K562 (cell line): Measurements from ENCODE around the gene PLPP6. TPM values are rescaled to one million over a fixed set of nuclear protein-coding genes. Genes with fewer than 3 reads are reported as not detected.

ENCODE experiments used
- BHLHE40 ChIP-seq: IDR thresholded peaks from 2 replicates; pipeline ENCODE4 v1.6.1; 2011; ENCODE audit warnings: low read length, improper control_type of control experiment
- CEBPB ChIP-seq: fragments of 450-650 bp; IDR thresholded peaks from 2 replicates; pipeline ENCODE4 v1.6.1; 2016; ENCODE audit warnings: missing genetic modification characterization, missing compliant biosample characterization
- EGR1 ChIP-seq: fragments of 450-650 bp; conservative IDR thresholded peaks from 2 replicates; pipeline ENCODE4 v1.6.1; 2017; ENCODE audit warnings: mild to moderate bottlenecking
- EP300 ChIP-seq: IDR thresholded peaks from 2 replicates; pipeline ENCODE4 v1.6.1; 2012; ENCODE audit warnings: low read length, improper control_type of control experiment
- LARP7 ChIP-seq: fragments of 450-650 bp; IDR thresholded peaks from 2 replicates; pipeline ENCODE4 v1.6.1; 2016
- MEIS2 ChIP-seq: fragments of 450-650 bp; IDR thresholded peaks from 2 replicates; pipeline ENCODE4 v1.6.1; 2014; ENCODE audit warnings: mild to moderate bottlenecking; ENCODE audit not compliant: partially characterized antibody
- MYBL2 ChIP-seq, 2 experiments: fragments of 450-650 bp in 1 of 2; sonication (generic) in 1 of 2; formaldehyde crosslinking in 1 of 2; IDR thresholded peaks; 2 replicates each; pipeline versions ENCODE4 v1.6.1 to v1.8.1; 2017 to 2022; ENCODE audit warnings: borderline replicate concordance in 1 of 2, inconsistent platforms in 1 of 2, low read depth in 1 of 2, mild to moderate bottlenecking in 1 of 2, missing genetic modification reagents in 1 of 2, moderate library complexity in 1 of 2
- PCBP2 ChIP-seq: fragments of 200-400 bp; formaldehyde crosslinking; IDR thresholded peaks from 2 replicates; pipeline ENCODE4 v1.6.1; 2018; ENCODE audit warnings: low read length, low read depth, mild to moderate bottlenecking, moderate library complexity; ENCODE audit not compliant: poor library complexity, severe bottlenecking
- PKNOX1 ChIP-seq: fragments of 450-650 bp; IDR thresholded peaks from 2 replicates; pipeline ENCODE4 v1.6.1; 2016
- SAFB ChIP-seq: fragments of 200-400 bp; formaldehyde crosslinking; IDR thresholded peaks from 2 replicates; pipeline ENCODE4 v1.6.1; 2017; ENCODE audit warnings: low read depth, low read length, borderline replicate concordance
- SMARCA4 ChIP-seq: fragments of 450-650 bp; IDR thresholded peaks from 2 replicates; pipeline ENCODE4 v1.6.1; 2016
- TRIM24 ChIP-seq, 2 experiments: fragments of 450-650 bp; IDR thresholded peaks; 2 replicates each; pipeline ENCODE4 v1.6.1; 2016
- ZNF316 ChIP-seq: fragments of 450-650 bp; IDR thresholded peaks from 2 replicates; pipeline ENCODE4 v1.6.1; 2016
- polyA plus RNA-seq, 8 experiments: library from polyadenylated mRNA; depleted of rRNA in 4 of 8; stranded (reverse) in 5 of 8; unstranded in 3 of 8; fragments of >200 nt; fragmentation: Nextera tagmentation in 2 of 8; fragmentation: Illumina TruSeq in 1 of 8; extraction: Ambion mirVana in 2 of 8; extraction: Trizol in 1 of 8; gene quantifications; 2 replicates each; pipeline versions ENCODE4 v1.2.1 to v1.2.3, GENCODE V29; 2011 to 2014; ENCODE audit warnings: inconsistent platforms in 1 of 8, missing spikeins in 1 of 8
- total RNA-seq, 7 experiments: library from RNA; depleted of rRNA in 6 of 7; stranded (reverse); fragments of >200 nt in 6 of 7; fragmentation: Illumina TruSeq in 2 of 7; extraction: Trizol in 2 of 7; gene quantifications; 2 replicates each; pipeline versions ENCODE4 v1.2.1 to v1.2.3, GENCODE V29; 2011 to 2021; ENCODE audit warnings: low replicate concordance in 1 of 7
- TF ChIP-seq, protein P1 (sequence below): sonication (generic); IDR thresholded peaks from 2 replicates; pipeline ENCODE4 v1.6.1; 2016

The PLPP6 gene
- total and polyA plus RNA-seq, 9 of the 15 experiments (the other 6 are each of a cell fraction or from before 2014, with no cell fraction given): 1.9 to 8.9 (median 5.6) TPM

DNA sequence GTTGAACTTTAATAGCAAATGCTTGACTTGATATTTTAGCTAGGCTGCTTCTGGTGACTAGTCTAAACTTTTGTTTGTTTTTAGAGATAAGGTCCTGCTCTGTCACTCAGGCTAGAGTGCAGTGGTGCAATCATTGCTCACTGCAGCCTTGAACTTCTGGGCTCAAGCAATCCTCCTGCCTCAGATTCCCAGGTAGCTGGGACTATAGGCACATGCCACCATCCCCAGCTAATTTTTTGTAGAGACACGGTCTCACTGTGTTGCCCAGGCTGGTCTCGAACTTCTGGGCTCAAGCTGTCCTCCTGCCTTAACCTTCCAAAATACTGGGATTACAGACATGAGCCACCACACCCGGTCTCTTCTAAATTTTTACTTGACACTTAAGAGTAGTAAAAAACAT lies 38.0 kb downstream of the PLPP6 start (continued):
- TF ChIP-seq PKNOX1 (peak; percentile 96), EGR1 (no peak), ZNF316 (0 out of 2 replicates have a peak, but pooled peaks have one; percentile 16), TRIM24 (IDR thresholded peaks at IDR 0.05) (0 out of 4 replicates have a peak, but pooled peaks of 1 of the 2 experiments have one; percentile 28), SMARCA4 (peak; percentile 81), MEIS2 (peak; percentile 62), LARP7 (no peak), PCBP2 (no peak), SAFB (no peak), BHLHE40 (0 out of 2 replicates have a peak, but pooled peaks have one; percentile 8), EP300 (peak; percentile 41), CEBPB (tag) (peak; percentile 91), MYBL2 (IDR thresholded peaks at IDR 0.05; ENCODE audit: low read depth) (no peak), MYBL2 (CRISPR knock-in tag; IDR thresholded peaks at IDR 0.05; ENCODE audit: borderline replicate concordance) (no peak)
- TF ChIP-seq, protein P1, sequence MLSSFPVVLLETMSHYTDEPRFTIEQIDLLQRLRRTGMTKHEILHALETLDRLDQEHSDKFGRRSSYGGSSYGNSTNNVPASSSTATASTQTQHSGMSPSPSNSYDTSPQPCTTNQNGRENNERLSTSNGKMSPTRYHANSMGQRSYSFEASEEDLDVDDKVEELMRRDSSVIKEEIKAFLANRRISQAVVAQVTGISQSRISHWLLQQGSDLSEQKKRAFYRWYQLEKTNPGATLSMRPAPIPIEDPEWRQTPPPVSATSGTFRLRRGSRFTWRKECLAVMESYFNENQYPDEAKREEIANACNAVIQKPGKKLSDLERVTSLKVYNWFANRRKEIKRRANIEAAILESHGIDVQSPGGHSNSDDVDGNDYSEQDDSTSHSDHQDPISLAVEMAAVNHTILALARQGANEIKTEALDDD: peak; percentile 93
